Choroid plexus epithelial cell (primary cell): ENCODE measurements around the gene SGSM1.

Source experiments
- DNase-seq: peaks from one replicate; pipeline ENCODE4 v3.0.0-alpha.2; 2010; ENCODE audit warnings: low read depth
- H3K4me3 ChIP-seq: 2 replicates; pipeline ENCODE4 v1.5.1; 2011; ENCODE audit warnings: low read depth, mild to moderate bottlenecking, control low read depth, low read length, moderate library complexity
- TF ChIP-seq, protein P1 (sequence below): conservative IDR thresholded peaks from 2 replicates; pipeline ENCODE4 v1.5.1; 2011; ENCODE audit warnings: low read depth, mild to moderate bottlenecking, control low read depth, inconsistent platforms, low read length, moderate library complexity

The SGSM1 gene

DNA sequence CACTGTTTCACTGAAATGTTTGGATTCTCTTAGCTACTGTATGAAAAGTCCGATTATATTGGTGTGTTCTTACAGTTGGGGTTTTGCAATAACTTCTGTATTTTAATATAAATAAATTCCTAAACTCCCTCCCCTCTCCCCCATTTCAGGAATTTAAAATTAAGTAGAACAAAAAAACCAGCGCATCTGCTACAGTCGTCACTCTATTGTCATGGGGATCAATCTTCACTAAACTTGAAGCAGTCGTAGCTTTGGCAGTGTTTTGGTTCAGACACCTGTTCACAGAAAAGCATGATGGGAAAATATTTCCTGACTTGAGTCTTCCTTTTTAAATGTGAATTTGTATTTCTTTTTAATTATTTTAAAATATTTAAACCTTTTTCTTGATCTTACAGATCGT, 40.8 kb upstream of the SGSM1 start:
- DNase-seq = no peak
- TF ChIP-seq, protein P1, sequence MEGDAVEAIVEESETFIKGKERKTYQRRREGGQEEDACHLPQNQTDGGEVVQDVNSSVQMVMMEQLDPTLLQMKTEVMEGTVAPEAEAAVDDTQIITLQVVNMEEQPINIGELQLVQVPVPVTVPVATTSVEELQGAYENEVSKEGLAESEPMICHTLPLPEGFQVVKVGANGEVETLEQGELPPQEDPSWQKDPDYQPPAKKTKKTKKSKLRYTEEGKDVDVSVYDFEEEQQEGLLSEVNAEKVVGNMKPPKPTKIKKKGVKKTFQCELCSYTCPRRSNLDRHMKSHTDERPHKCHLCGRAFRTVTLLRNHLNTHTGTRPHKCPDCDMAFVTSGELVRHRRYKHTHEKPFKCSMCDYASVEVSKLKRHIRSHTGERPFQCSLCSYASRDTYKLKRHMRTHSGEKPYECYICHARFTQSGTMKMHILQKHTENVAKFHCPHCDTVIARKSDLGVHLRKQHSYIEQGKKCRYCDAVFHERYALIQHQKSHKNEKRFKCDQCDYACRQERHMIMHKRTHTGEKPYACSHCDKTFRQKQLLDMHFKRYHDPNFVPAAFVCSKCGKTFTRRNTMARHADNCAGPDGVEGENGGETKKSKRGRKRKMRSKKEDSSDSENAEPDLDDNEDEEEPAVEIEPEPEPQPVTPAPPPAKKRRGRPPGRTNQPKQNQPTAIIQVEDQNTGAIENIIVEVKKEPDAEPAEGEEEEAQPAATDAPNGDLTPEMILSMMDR = no peak
- no peak overlapping the region for H3K4me3 ChIP-seq

DNA sequence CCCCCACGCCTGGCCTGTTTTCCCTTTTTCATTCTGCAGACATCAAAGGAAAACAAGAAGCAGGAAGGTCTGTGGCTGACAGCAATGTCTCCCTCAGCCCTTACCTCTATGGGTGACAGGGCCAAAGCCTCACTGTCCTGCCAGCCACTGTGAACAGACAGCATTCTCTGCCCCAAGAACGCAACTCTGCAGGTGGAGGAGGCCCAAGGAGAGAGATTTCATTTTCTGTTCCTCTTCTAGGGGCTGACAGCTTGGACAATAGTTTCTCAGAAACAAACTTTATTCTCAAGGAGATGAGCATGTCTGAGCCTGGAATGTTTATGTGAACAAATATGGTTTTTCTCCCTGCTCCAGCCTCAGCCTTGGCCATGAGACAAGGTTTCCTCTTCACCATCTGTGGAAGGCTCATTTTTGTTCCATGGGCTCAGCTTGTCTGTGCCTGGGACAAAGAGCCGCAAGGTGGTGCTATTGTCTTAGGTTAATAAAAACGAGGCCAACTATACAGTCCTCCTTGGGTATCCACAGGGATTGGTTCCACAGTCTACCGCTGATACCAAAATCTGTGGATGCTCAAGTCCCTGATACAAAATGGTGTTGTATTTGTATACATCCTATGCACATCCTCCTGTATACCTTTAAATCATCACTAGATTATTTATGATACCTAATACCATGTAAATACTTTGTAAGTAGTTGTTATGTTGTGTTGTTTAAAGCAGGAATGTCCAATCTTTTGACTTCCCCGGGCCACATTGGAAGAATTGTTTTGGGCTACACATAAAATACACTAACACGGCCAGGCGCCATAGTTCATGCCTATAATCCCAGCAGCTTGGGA, 37.3 kb upstream of the SGSM1 start:
- DNase-seq = peak; percentile 76
- TF ChIP-seq, protein P1 = peak; percentile 80
- no peak overlapping the region for H3K4me3 ChIP-seq

- no peak overlapping the region for H3K4me3 ChIP-seq
- TF ChIP-seq, protein P1 = peak; percentile 85
- peak; percentile 62 for DNase-seq
Observed at GRCh38 chr22:24772493-24773220, 33.4 kb upstream of the SGSM1 start.

GRCh38 chr22:24775769-24776492, 30.1 kb upstream of the SGSM1 start:
- peak; percentile 58 for DNase-seq
- H3K4me3 ChIP-seq = no peak overlapping the region
- TF ChIP-seq, protein P1 = no peak

GRCh38 chr22:24776525-24776924, 29.5 kb upstream of the SGSM1 start:
- TF ChIP-seq, protein P1 = no peak
- H3K4me3 ChIP-seq = no peak overlapping the region
- no peak for DNase-seq

GRCh38 chr22:24789516-24789915, 16.5 kb upstream of the SGSM1 start:
- no peak overlapping the region for H3K4me3 ChIP-seq
- DNase-seq = no peak
- TF ChIP-seq, protein P1 = no peak
